GM21381 (cell line): ENCODE measurements around the gene VSTM5.

ENCODE experiments used
- ATAC-seq: cut with Tn5 transposase; IDR thresholded peaks from one replicate; pipeline ENCODE4 v1.9.1; 2021; ENCODE audit warnings: mild to moderate bottlenecking, moderate library complexity; ENCODE audit not compliant: unreplicated experiment

The VSTM5 gene

DNA sequence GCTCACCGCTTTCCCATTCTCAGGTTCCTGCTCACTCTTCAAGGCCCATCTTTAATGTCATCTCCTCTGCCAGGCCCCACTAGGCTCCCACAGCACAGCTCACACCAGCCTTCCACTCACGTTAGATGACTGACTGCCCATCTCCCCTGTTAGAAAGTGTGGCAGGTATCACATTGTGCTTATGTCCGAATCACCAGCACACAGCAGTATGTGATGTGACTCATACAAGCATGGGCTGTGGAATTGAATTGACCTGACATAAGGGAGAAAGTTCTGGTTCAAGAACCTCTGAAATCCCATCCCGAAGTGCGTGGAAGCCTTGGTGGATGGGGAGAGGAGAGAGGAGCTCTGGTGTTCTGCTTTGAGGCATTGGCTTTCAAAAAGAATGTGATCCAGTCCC, 6.5 kb downstream of the VSTM5 start:
- ATAC-seq = no peak

DNA sequence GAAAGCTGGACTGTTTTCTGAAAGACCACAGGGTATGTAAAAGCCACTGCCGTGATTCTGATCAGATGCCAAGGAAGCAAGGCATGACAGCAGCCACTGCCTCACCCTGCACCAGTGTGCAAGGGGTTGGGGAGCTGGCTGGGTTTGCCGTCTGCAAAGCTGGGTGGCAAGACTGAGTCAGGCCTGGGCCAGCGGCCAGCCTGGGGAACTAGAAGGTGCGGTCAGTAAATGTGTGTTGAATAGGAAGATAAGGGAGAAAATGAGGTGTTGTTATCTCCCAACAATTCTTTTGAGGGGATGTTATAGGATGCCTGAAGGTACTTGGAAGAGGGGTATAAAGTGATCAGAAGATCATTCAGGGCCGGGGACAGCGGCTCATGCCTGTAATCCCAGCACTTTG, 8.0 kb downstream of the VSTM5 start:
- ATAC-seq = no peak

DNA sequence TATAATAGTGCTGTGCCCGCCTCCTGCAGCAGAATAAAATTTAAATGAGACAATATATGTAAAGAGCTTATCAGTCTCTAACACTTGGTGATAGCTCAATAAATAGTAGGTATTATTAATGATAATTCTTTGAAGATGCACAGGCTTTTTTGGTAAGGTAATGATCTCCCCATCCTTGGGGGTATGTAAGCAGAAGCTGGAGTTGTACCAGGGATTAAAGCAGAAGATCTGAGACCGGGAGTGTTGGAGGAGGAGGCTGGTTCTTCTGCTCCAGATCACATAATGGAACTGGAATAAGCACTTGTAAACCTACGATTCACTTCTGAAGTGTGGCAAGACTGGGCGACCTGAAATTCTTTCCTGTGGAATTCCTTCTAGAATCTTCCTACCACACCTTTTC, 8.4 kb downstream of the VSTM5 start:
- no peak for ATAC-seq

DNA sequence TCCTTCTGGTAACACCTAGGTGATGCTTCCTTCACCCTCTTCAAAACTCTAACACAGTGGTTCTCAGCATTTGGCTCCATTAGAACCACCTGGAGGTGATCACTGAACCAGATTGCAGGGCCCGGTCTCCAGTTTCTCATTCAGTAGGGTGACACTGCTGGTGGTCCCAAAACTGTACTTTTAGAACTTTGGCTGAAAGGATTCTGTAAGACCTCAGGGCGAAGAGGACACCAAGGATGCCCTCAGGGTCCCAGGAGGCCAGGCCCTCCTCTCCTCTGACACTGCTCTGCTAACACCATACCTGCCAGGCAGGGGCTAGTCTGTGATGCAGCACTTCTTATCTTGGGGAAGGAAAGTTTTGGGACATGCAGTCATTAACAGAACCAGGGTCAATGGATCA, 9.0 kb downstream of the VSTM5 start:
- ATAC-seq = no peak

DNA sequence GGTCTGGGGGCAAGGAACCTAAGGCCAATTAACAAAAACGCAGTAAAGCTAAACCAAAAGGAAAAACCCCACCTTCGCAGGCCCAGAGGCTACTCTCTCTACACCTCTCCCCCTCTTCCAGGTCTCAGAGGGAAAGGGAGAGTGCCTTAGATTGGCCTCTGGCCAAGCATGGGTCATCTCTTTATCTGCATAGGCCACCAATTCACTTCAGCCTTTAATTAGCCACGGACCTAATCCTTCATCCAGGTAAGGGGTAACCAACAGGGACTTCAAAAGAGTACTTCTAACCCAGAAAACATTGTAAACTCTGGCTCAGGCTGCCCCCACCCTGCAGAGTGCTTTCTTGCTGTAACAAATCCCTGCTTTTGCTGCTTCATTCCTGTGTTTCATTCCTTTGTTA, 9.4 kb downstream of the VSTM5 start:
- ATAC-seq = no peak

- ATAC-seq = no peak
These were observed 10.2 kb downstream of the VSTM5 start for GRCh38 chr11:93840180-93840579.

DNA sequence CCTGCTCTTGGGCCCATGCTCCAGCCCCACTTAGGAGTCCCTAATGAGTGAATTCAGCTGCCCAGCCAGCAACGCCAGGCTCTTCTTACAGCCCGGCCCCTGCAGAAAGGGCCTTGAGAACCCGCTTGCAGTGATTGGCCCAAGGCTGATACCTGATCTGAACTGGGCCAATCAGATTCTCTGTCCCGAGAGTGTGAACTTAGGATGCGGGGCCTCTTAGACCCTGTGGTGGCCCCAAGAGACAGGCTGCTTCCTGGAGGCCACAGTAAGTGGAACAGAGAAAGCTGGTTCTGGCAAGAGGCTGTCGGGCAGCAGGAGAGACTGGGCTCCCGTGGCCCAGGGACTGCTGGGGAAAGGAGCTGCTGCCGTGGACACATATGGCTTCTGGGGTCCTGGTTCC, 11.5 kb downstream of the VSTM5 start:
- ATAC-seq = no peak

DNA sequence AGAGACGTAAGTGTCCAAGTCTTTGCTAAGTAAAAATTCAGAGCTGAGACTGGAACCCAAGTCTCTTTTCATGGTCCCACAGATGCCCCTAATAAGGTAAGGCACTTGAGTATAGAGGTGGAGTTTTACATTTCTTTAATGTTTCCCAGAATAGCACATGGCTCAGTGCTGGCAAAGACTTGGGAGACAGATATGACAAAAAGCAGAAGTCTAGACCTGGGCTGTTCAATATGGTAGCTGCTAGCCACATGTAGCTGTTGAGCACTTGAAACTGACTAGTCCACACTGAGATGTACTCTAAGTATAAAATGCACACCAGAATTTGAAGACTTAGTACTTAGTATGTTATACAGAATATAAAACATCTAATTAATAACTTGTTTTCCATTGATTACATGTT, 17.6 kb downstream of the VSTM5 start:
- no peak for ATAC-seq

- no peak for ATAC-seq
These were observed 18.9 kb downstream of the VSTM5 start for GRCh38 chr11:93831343-93832127.

- no peak for ATAC-seq
These were observed 20.8 kb downstream of the VSTM5 start for GRCh38 chr11:93829598-93829997.

DNA sequence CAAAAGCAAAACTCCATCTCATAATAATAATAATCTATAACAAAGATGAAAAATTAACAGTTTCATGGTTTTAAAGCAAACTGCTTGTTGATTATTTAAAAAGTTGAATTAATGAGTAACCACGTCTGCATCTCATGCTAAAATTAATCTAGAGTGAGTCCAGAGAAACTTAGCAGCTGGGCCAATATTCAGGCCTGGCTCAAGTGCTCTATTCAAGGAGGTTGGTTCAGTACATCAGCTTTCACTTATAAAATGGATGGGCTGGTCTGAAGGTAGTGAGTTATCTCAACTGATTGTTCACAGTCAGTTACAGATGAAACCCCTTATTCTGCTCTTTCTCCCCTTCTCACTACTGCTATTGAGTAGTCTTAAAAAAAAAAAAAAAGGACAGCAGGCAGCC, 23.1 kb downstream of the VSTM5 start:
- ATAC-seq = no peak

- ATAC-seq = no peak
These were observed 27.2 kb downstream of the VSTM5 start for GRCh38 chr11:93823210-93823609.

DNA sequence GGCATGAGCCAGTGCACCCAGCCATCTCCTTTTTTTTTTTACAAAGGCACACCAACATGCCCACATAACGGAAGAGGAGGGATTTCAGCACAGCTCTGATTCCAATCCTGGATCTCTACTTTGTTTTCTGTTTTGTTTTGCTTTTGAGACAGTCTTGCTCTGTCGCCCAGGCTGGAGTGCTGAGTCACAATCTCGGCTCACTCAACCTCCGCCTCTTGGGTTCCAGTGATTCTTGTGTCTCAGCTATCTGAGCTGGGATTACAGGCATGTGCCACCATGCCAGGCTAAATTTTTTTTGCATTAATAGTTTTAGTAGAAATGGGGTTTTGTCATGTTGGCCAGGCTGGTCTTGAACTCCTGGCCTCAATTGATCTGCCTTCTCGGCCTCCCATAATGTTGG, 28.1 kb downstream of the VSTM5 start:
- no peak for ATAC-seq

GRCh38 chr11:93821617-93822016, 28.8 kb downstream of the VSTM5 start:
- ATAC-seq = no peak

- ATAC-seq = no peak
These were observed 29.6 kb downstream of the VSTM5 start for GRCh38 chr11:93820847-93821246.

- ATAC-seq = no peak
These were observed 30.3 kb downstream of the VSTM5 start for GRCh38 chr11:93819966-93820695.

DNA sequence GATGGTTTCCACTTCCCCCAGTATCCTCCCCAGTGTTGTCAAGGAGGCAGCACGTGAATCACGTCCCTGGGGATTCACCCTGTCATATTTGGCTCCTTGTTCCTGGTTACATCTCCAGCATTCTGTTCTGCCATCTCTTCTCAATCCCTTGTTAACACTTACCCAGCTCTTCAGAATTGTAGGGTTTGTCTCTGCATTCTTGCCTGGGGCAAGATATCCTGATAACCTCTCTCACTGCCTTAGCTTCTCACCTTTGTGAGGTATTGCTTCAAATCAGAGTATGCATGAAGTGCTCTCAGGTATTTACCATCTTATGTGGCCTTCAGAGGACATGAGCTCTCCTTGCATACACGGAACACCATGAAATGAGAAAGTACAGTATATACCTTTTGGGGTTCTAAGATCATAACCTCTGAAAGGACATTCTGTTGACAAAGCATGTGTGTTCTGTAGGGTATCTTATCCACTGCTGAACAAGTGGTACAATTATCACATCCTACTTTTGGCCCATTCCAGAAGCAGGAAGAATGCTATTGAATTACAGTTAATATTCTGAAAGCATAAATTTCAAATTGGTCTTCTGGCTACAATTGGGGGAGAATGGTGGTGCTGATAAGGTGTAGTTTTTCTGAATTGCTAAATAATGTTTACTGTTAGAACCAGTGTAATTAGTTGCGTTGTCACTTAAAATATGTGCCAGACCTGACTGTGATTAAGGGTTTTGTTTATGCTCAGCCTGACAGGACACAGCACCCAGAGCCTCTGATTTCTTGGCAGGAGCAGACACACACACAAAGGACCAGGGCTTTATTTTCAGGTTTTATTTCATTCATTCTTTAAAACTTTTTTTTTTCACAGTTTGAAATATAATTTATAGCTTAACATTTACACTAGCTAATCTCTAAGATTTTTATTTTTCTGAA, 32.7 kb downstream of the VSTM5 start:
- no peak for ATAC-seq

DNA sequence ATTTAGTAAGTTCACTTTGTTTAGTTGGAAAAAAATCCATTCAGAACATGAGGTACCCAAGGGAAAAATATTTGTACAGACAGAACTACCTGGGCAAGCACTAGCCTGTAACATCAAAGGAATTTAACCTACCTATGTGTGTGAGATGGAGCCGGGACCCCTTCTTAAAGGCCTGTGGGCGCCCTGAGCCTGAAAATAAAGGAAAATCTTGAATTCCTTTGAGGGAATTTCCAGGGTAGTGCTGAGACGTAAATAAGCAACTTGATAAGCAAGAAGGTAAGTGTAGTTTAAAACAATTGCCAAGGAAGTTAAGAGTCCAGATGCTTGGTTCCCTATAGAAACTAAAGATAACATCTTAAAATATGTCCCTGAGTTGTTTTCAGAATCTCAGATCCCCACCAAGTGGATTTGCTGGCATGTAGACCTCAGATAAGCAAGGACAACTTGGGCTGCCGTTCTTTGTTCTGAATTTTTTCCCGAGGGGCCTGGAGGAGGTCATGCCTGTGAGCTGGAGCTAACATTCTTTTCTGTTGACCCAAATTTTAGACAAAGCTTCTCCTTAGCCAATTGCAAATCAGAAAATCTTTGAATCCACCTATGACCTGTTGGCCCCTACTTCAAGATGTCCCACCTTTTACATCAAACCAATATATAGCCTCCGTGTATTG, 35.3 kb downstream of the VSTM5 start:
- ATAC-seq = no peak

- no peak for ATAC-seq
These were observed 36.4 kb downstream of the VSTM5 start for GRCh38 chr11:93813974-93814373.

GRCh38 chr11:93807980-93808379, 42.4 kb downstream of the VSTM5 start:
- no peak for ATAC-seq

- no peak for ATAC-seq
These were observed 45.5 kb downstream of the VSTM5 start for GRCh38 chr11:93804879-93805278.
